GM12874 (cell line): ENCODE results near the gene SALL1.

Experiments used
- CTCF ChIP-seq: IDR thresholded peaks from 2 replicates; pipeline ENCODE4 v1.5.1; 2011; ENCODE audit warnings: low read depth, mild to moderate bottlenecking, control low read depth, low read length, moderate library complexity; ENCODE audit not compliant: insufficient read depth

Gene SALL1

GRCh38 chr16:51156807-51157200, 5.7 kb upstream of the SALL1 start:
- TF ChIP-seq CTCF = no peak

- no peak for TF ChIP-seq CTCF
Observed at GRCh38 chr16:51155820-51156806, 5.0 kb upstream of the SALL1 start.

- no peak for TF ChIP-seq CTCF
Observed at GRCh38 chr16:51155199-51155607, 4.1 kb upstream of the SALL1 start.

- TF ChIP-seq CTCF = no peak
Observed at GRCh38 chr16:51154271-51155171, 3.5 kb upstream of the SALL1 start.

GRCh38 chr16:51153577-51154031, 2.5 kb upstream of the SALL1 start:
- TF ChIP-seq CTCF = no peak

- TF ChIP-seq CTCF = no peak
Observed at GRCh38 chr16:51152691-51153576, 1.9 kb upstream of the SALL1 start.
